Stimulated activated CD4-positive, alpha-beta T cell treated with anti-CD3 and anti-CD28 coated beads, Interleukin-15, amount 100 ng/mL, for 1 hour (primary cell): ENCODE results near the gene PET117.
"Not testable (repeated sequence)": the region's sequence is repeated elsewhere in the genome, so short reads cannot be mapped to it uniquely, and the experiment has no call there.

Experiments used
- DNase-seq, 2 donors: peaks; one replicate each; pipeline ENCODE4 v3.0.0-alpha.2; 2020; ENCODE audit warnings: low read depth in 1 of 2, low spot score in 1 of 2

PET117 gene

GRCh38 chr20:18156045-18156444 lies 18.4 kb downstream of the PET117 start:
- DNase-seq = no peak

- no peak for DNase-seq
These were observed 26.7 kb downstream of the PET117 start for GRCh38 chr20:18164356-18164755.

GRCh38 chr20:18165553-18165952 lies 27.9 kb downstream of the PET117 start:
- no peak for DNase-seq

- DNase-seq = no peak
These were observed 28.7 kb downstream of the PET117 start for GRCh38 chr20:18166241-18166881.

- DNase-seq = no peak
These were observed 29.3 kb downstream of the PET117 start for GRCh38 chr20:18166950-18167349.

GRCh38 chr20:18172379-18172778 lies 34.7 kb downstream of the PET117 start:
- DNase-seq = no peak

GRCh38 chr20:18174906-18175683 lies 37.4 kb downstream of the PET117 start:
- no peak for DNase-seq

GRCh38 chr20:18176318-18176785 lies 38.7 kb downstream of the PET117 start:
- DNase-seq = no peak

GRCh38 chr20:18180366-18180765 lies 42.7 kb downstream of the PET117 start:
- DNase-seq = not testable (repeated sequence)

- DNase-seq = no peak
These were observed 43.2 kb downstream of the PET117 start for GRCh38 chr20:18180815-18181214.

- no peak for DNase-seq
These were observed 49.4 kb downstream of the PET117 start for GRCh38 chr20:18187020-18187419.

GRCh38 chr20:18188434-18188833 lies 50.8 kb downstream of the PET117 start:
- DNase-seq = no peak

GRCh38 chr20:18190338-18191233 lies 52.9 kb downstream of the PET117 start:
- no peak for DNase-seq

- no peak for DNase-seq
These were observed 53.6 kb downstream of the PET117 start for GRCh38 chr20:18191306-18191705.
